Activated naive CD4-positive, alpha-beta T cell treated with anti-CD3 and anti-CD28 coated beads for 36 hours (primary cell): ENCODE measurements around the gene NCOA5. TPM values are rescaled to one million over a fixed set of nuclear protein-coding genes. Genes with fewer than 3 reads are reported as not detected.
A peak's percentile ranks its signal among the peaks of the same experiment; 100 is the strongest.

ENCODE experiments used
- CTCF ChIA-PET: fragments of 350-600 bp; sonication (Branson Sonifier 250); formaldehyde crosslinking; loops from one replicate; lab custom pipeline; 2021; ENCODE audit warnings: antibody characterized with exemption; lab: Charles Lee
- DNase-seq: peaks from one replicate; pipeline ENCODE4 v3.0.0-alpha.2; 2020
- H3K27ac Mint-ChIP-seq: one replicate; pipeline ENCODE4 v1.8.0; 2021; ENCODE audit warnings: mild to moderate bottlenecking, mixed read lengths
- H3K27me3 Mint-ChIP-seq: one replicate; pipeline ENCODE4 v1.8.0; 2021; ENCODE audit warnings: low read depth, mixed read lengths
- H3K36me3 Mint-ChIP-seq: one replicate; pipeline ENCODE4 v1.8.0; 2021; ENCODE audit warnings: low read depth, mixed read lengths
- H3K4me1 Mint-ChIP-seq: one replicate; pipeline ENCODE4 v1.8.0; 2021; ENCODE audit warnings: low read depth, mixed read lengths
- H3K4me3 Mint-ChIP-seq: one replicate; pipeline ENCODE4 v1.8.0; 2021; ENCODE audit warnings: mild to moderate bottlenecking, moderate library complexity, mixed read lengths
- H3K9me3 Mint-ChIP-seq: one replicate; pipeline ENCODE4 v1.8.0; 2021; ENCODE audit warnings: mixed read lengths
- intact Hi-C: fragments of 100-400 bp; cut with micrococcal nuclease; formaldehyde crosslinking; loops from one replicate; pipeline ENCODE4 v1.15.1; 2023
- total RNA-seq, 2 experiments: library from RNA; stranded (reverse); gene quantifications; one replicate each; pipeline ENCODE4 v1.2.3, GENCODE V29; 2021

The NCOA5 gene
- total RNA-seq, 2 experiments from 2014 or later, result 4.4 to 5.1 TPM

DNA sequence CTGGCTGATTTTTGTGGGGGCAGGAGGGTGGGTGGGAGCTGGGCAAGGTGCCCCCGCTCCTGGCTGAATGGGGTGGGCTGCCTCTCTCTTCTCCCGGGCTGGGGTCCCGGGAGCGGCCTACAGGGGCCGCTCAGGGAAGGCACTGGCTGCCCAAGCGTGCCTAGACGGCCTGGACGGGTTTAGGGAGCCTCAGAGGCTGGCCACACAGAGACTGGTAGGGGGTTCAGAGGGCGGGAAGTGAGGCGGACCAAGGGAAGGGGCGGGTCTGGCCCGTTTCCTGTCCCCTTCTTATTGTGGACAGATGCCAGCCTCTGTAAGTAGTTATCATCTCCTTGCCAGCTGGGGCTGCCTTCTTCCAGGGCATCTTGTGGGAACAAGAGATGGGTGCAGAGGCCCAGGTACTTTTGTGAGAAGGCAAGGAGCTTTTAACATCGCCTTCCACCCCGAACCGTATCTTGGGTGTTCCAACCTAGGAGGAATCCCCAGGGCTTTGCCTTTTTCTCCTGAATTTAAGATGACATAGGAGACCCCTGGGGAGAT, 28.8 kb upstream of the NCOA5 start:
- peak overlapping the region; percentile 82 for H3K27ac Mint-ChIP-seq
- peak; percentile 24 for DNase-seq
- peaks cover 19% of the 10 kb centered on the region for H3K4me1 Mint-ChIP-seq
- peaks cover 1% of the 10 kb centered on the region for H3K27me3 Mint-ChIP-seq
- H3K9me3 Mint-ChIP-seq, result no peaks in the 10 kb centered on the region
- peaks cover 2% of the 10 kb centered on the region for H3K36me3 Mint-ChIP-seq
- intact Hi-C loops, result no loop called here
- peak overlapping the region; percentile 96 for H3K4me3 Mint-ChIP-seq
- CTCF ChIA-PET, result interaction anchor here (0.6 to 3.1 kb wide), 3 partner anchors 14 to 346 kb away, joined by 4 to 13 read pairs (median 6); no protein-coding TSS in a partner anchor

DNA sequence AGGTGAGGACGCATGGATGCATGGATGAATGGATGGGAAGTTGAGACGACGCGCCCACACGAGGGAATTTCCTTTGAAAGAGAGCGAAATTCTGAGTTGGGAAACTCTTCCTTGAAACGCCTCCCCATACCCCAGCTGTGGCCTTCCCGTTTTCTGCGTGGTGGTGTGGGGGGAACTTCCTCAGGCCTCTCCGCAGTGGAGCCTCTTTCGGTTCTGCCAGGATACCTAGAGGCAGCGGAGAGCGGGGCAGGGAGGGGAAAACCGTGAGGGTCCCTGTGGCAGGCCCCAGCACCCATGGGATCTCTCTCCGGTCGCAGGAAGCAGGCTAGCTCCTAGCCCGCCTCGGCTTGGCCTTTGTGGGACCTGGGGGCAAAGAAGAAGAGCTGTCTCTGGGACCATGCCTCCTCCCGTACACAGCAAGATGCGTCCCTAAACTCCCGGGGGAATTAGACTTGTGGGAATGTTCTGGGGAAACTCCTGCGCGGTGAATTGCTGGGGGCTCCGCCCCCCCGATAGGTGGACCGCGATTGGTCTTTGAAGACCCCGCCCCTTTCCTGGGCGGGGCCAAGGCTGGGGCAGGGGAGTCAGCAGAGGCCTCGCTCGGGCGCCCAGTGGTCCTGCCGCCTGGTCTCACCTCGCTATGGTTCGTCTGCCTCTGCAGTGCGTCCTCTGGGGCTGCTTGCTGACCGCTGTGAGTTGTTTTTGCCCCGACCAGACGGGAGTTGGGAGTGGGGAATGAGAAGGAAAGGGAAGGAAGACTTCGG, 28.1 kb upstream of the NCOA5 start, which contains the start of gene CD40:
Gene CD40, plus strand, starts transcription at position 611 of the 764 bp plus-strand sequence. Its CDS starts 30 bp downstream, at position 641.
- peaks cover 1% of the 10 kb centered on the region for H3K27me3 Mint-ChIP-seq
- H3K27ac Mint-ChIP-seq, result peak within 1 kb of the TSS; percentile 82
- peaks cover 2% of the 10 kb centered on the region for H3K36me3 Mint-ChIP-seq
- H3K9me3 Mint-ChIP-seq, result no peaks in the 10 kb centered on the region
- peak within 1 kb of the TSS; percentile 96 for H3K4me3 Mint-ChIP-seq
- DNase-seq, result peak; percentile 74
- peaks cover 19% of the 10 kb centered on the region for H3K4me1 Mint-ChIP-seq
- intact Hi-C loops, result no loop called here
- CTCF ChIA-PET, result interaction anchor here (0.6 to 3.1 kb wide), 4 partner anchors 15 to 345 kb away, joined by 3 to 13 read pairs (median 5); no protein-coding TSS in a partner anchor

DNA sequence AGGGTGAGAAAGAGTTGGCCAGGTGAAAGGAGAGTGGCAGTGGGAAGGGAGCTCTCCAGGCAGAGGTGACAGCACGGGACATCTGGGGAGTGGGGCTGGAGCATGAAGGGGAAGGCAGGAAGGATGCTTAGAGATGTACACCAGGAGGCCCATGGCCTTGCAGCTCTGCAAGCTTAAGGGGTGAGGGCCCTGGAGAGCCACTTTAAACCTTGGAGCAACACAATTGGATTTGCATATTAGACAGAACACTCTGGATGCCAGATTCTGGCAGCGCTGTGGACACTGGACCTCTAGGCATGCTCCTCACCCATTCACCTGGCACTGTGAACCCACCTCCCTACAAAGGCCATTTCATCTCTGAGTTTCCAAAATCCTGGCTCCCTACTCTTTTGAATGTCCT, 24.7 kb upstream of the NCOA5 start:
- Mint-ChIP-seq H3K27ac (no peak overlapping the region), H3K4me3 (no peak overlapping the region), H3K4me1 (peaks cover 19% of the 10 kb centered on the region), H3K36me3 (peaks cover 2% of the 10 kb centered on the region), H3K9me3 (no peaks in the 10 kb centered on the region), H3K27me3 (peaks cover 7% of the 10 kb centered on the region)
- intact Hi-C loops, result no loop called here
- CTCF ChIA-PET, result no interaction called here
- DNase-seq, result no peak

DNA sequence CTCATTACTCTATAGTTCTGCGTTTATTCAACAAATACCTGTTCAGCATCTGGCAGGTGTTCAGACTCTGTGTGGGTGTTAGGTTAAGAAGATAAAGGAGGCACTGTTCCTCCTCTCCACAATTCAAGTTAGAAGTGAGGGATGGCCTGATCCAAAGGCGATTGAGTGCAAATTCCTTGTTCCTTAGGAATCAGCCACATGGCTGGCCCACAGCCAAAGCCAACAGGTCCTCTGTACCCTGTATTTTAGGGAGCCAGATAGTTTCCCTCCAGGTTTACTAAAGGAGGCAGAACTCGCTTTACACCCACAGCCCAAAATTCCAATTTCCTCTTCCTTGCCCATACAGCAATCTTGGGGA, 23.3 kb upstream of the NCOA5 start:
- H3K4me1 Mint-ChIP-seq, result peaks cover 14% of the 10 kb centered on the region
- no peak overlapping the region for H3K4me3 Mint-ChIP-seq
- peaks cover under 1% of the 10 kb centered on the region for H3K36me3 Mint-ChIP-seq
- no peak for DNase-seq
- intact Hi-C loops, result no loop called here
- H3K27ac Mint-ChIP-seq, result no peak overlapping the region
- H3K27me3 Mint-ChIP-seq, result peaks cover 13% of the 10 kb centered on the region
- CTCF ChIA-PET, result interaction anchor here (0.5 kb wide), 1 partner anchor 293 kb away, joined by 3 read pairs; the partner anchor contains the start of gene ELMO2
- no peaks in the 10 kb centered on the region for H3K9me3 Mint-ChIP-seq

DNA sequence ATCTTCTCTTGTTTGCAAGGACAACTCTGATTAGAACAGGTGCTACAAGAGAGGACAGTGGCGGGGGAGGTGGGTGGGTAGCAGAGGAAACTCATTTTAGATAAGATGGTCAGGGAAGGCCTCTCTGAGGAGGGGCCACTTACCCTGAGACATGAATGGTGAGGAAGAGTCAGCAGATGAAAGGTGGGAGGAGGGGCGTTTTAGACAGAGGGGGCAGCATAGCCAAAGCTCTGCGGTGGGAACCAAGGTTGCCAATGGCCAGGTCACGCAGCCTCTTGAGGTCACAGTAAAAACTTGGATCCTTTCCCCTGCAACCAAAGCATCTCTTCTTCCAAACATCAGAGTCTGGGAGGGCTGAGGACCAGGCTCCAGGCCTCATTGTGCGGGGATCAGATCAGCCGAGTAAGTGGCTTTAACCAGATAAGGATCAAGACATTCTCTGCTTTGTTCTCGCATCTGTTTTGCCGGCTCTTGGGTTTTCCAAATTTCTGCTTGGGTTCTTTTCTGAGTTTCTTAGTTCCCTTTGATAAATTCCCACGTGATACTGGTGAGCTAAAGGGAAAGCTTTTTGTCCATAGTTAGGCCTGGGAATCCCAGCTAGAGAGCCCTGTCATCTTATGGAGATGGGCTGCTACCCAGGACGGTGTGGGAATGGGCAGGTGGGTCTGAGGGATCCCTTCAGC, 22.8 kb upstream of the NCOA5 start:
- peaks cover 9% of the 10 kb centered on the region for H3K4me1 Mint-ChIP-seq
- H3K27ac Mint-ChIP-seq, result no peak overlapping the region
- no peak for DNase-seq
- peaks cover 13% of the 10 kb centered on the region for H3K27me3 Mint-ChIP-seq
- no peak overlapping the region for H3K4me3 Mint-ChIP-seq
- H3K36me3 Mint-ChIP-seq, result no peaks in the 10 kb centered on the region
- CTCF ChIA-PET, result interaction anchor here (0.5 kb wide), 1 partner anchor 294 kb away, joined by 3 read pairs; the partner anchor contains the start of gene ELMO2
- H3K9me3 Mint-ChIP-seq, result no peaks in the 10 kb centered on the region
- intact Hi-C loops, result no loop called here

DNA sequence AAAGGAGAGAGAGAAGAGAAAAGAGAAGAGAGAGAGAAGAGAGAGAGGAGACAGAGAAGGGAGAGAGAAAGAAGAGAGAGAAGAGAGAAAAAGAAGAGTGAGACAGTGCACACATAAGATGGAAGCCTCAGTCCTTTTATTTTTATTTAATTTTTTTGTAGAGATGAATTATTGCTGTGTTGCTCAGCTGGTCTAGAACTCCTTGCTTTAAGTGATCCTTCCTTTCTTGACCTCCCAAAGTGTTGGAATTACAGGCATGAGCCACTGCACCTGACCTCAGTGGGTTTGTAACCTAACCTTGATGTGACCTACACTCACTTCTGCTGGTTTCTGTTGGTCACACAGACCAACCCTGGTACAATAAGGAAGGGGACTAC, 22.1 kb upstream of the NCOA5 start:
- CTCF ChIA-PET, result no interaction called here
- Mint-ChIP-seq H3K4me1 (peaks cover 7% of the 10 kb centered on the region), H3K27ac (no peak overlapping the region), H3K4me3 (no peak overlapping the region), H3K27me3 (peaks cover 16% of the 10 kb centered on the region), H3K36me3 (no peaks in the 10 kb centered on the region), H3K9me3 (no peaks in the 10 kb centered on the region)
- intact Hi-C loops, result no loop called here
- no peak for DNase-seq

DNA sequence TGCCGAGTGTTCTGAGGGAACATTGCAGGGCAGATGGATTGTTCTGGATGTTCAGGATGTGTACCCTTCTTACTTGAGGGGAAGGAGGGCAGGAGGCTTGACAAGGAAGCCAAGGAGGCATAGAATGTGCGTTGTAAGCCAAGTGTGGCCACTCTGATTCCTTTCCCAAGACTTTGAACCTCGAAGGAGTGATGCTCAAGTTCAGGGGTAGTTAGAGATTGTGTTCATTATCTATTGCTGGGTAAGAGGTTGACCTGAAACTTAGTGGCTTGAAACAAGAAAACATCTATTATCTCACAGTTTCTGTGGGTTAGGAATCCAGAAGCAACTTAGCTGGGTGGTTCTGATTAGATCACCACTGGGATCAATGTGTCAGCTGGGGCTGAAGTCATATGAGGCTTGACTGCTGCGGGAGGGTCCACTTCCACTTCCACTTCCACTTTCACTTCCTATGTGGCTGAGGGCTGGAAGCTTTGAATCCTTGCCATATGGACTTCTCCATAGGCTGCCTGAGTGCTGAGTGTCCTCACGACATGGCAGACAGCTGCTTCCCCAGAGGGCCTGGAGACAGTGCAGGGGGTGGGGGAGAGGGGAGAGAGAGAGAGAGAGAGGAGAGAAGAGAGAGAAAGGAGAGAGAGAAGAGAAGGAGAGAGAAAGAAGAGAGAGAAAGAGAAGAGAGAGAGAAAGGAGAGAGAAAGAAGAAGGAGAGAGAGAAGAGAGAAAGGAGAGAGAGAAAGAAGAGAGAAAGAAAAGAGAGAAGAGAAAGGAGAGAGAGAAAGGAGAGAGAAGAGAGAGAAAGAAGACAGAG, 21.5 kb upstream of the NCOA5 start:
- Mint-ChIP-seq H3K4me3 (no peak overlapping the region), H3K9me3 (no peaks in the 10 kb centered on the region), H3K27me3 (peaks cover 18% of the 10 kb centered on the region), H3K4me1 (peaks cover 7% of the 10 kb centered on the region), H3K27ac (no peak overlapping the region), H3K36me3 (no peaks in the 10 kb centered on the region)
- CTCF ChIA-PET, result interaction anchor here (0.6 kb wide), 1 partner anchor 622 kb away, joined by 5 read pairs; no protein-coding TSS in a partner anchor
- intact Hi-C loops, result no loop called here
- DNase-seq, result peak; percentile 35

DNA sequence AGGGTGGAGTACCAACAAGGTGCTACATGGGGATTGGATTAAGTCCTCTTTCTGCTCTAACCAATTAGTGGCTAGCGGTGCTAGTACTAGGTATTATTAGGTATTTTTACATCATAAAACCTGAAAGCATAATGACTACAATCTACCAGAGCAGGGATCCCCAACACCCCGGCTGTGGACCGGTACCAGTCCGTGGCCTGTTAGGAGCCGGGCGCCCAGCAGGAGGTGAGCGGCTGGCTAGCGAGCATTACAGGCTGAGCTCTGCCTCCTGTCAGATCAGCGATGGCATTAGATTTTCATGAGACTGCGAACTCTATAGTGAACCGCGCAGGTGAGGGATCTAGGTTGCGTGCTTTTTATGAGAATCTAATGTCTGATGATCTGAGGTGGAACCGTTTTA, 19.2 kb upstream of the NCOA5 start:
- H3K4me1 Mint-ChIP-seq, result peaks cover 7% of the 10 kb centered on the region
- peaks cover 24% of the 10 kb centered on the region for H3K27me3 Mint-ChIP-seq
- intact Hi-C loops, result no loop called here
- no peak overlapping the region for H3K4me3 Mint-ChIP-seq
- no peak for DNase-seq
- H3K36me3 Mint-ChIP-seq, result no peaks in the 10 kb centered on the region
- H3K9me3 Mint-ChIP-seq, result no peaks in the 10 kb centered on the region
- no peak overlapping the region for H3K27ac Mint-ChIP-seq
- CTCF ChIA-PET, result no interaction called here

DNA sequence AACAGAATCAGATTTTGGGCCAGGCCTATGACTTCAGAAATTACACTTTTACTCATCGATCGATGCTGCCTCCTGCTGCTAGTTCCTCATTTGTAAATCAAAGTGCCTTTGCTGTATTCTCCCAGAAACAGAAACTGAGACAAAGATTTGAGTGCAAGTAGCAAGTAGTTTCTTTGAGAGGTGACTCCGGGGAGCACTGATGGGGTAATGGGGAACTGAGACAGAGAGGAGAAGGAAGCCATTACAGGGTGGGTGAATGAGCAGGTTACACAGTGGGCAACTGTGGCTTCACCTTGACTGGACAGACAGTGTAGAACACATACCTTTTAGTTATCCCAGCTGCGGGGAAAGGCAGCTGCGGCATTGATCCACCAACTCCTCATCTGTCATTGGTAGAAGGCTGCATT, 18.7 kb upstream of the NCOA5 start:
- intact Hi-C loops, result no loop called here
- DNase-seq, result no peak
- Mint-ChIP-seq H3K27me3 (peaks cover 25% of the 10 kb centered on the region), H3K4me3 (no peak overlapping the region), H3K36me3 (no peaks in the 10 kb centered on the region), H3K9me3 (no peaks in the 10 kb centered on the region), H3K27ac (no peak overlapping the region), H3K4me1 (peaks cover 7% of the 10 kb centered on the region)
- CTCF ChIA-PET, result interaction anchor here (0.8 to 1.4 kb wide), 3 partner anchors 67 to 121 kb away, joined by 3 to 5 read pairs (median 3); no protein-coding TSS in a partner anchor

DNA sequence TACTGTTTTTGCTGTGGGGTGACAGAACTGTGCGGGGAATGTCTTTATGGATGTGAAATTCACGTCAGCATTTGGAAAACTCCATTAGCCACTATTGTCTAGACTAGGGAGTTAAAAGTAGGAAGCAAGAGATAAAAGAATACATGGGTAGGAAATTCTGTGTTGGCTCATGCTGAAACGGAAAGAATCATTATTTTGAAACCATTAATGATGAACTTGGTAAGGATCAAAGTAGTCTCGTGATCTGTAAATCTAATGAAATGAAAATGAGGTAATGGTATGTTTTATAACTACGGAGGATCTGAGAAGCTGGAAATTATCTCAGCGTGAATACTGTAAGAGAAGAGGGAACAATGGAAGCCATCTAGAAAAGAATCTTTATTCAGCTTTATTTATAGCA, 17.3 kb upstream of the NCOA5 start:
- CTCF ChIA-PET, result interaction anchor here (0.6 to 1.4 kb wide), 3 partner anchors 25 to 189 kb away, joined by 3 to 6 read pairs (median 5); no protein-coding TSS in a partner anchor
- peaks cover 32% of the 10 kb centered on the region for H3K27me3 Mint-ChIP-seq
- H3K9me3 Mint-ChIP-seq, result no peaks in the 10 kb centered on the region
- no peak overlapping the region for H3K27ac Mint-ChIP-seq
- no peak for DNase-seq
- intact Hi-C loops, result no loop called here
- H3K4me3 Mint-ChIP-seq, result no peak overlapping the region
- peaks cover 7% of the 10 kb centered on the region for H3K4me1 Mint-ChIP-seq
- H3K36me3 Mint-ChIP-seq, result no peaks in the 10 kb centered on the region

DNA sequence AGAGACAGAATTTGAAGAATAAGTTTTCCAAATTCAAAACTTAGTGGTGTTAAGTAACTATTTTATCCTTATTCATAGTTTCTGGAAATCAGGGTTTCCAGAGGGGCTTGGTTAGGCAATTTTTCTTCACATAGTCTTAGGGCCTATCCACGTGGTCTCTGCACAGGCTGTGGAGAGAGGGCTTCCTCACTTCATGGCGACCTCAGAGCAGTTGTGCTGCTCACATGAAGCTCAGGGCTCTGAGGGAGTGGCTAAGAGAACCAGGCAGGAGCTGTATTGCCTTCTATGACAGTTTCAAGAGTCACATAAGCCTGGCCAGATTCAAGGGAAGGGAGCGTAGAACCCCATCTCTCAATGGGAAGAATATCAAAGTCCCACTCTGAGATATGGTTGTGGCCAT, 14.5 kb upstream of the NCOA5 start:
- CTCF ChIA-PET, result interaction anchor here (0.9 kb wide), 1 partner anchor 90 kb away, joined by 3 read pairs; no protein-coding TSS in a partner anchor
- Mint-ChIP-seq H3K36me3 (no peaks in the 10 kb centered on the region), H3K27me3 (peaks cover 40% of the 10 kb centered on the region), H3K4me1 (peaks cover 3% of the 10 kb centered on the region), H3K4me3 (no peak overlapping the region), H3K27ac (no peak overlapping the region), H3K9me3 (no peaks in the 10 kb centered on the region)
- intact Hi-C loops, result no loop called here
- DNase-seq, result no peak
